Gastrocnemius medialis (tissue), 4 donors: ENCODE data around the gene EYA4. TPM values are rescaled to one million over a fixed set of nuclear protein-coding genes. Genes with fewer than 3 reads are reported as not detected.
A peak's percentile ranks its signal among the peaks of the same experiment; 100 is the strongest.

Experiments used
- ATAC-seq, 2 donors: fragments of 150-250 bp; one replicate each; pipeline ENCODE4 v1.9.1; 2016
- DNase-seq, 2 donors: peaks; one replicate each; pipeline ENCODE4 v3.0.0-alpha.2; 2019
- H3K27ac ChIP-seq, 4 donors: fragments of 200-600 bp; sonication (generic); 1 replicate in 1 of 4; 2 replicates in 3 of 4; pipeline ENCODE4 v1.5.1; 2016 to 2018; ENCODE audit warnings: mild to moderate bottlenecking in 2 of 4, moderate library complexity in 1 of 4
- H3K27me3 ChIP-seq, 3 donors: fragments of 200-600 bp; sonication (generic) in 2 of 3; 1 replicate in 1 of 3; 2 replicates in 2 of 3; pipeline versions ENCODE4 v1.5.1 to v1.6.0; 2016 to 2019; ENCODE audit warnings: mild to moderate bottlenecking in 1 of 3, moderate library complexity in 1 of 3
- H3K36me3 ChIP-seq, 2 donors: fragments of 200-600 bp; sonication (generic) in 1 of 2; one replicate each; pipeline ENCODE4 v1.5.1; 2017 to 2018
- H3K4me1 ChIP-seq, 2 donors: fragments of 200-600 bp; sonication (generic) in 1 of 2; one replicate each; pipeline ENCODE4 v1.5.1; 2016 to 2017; ENCODE audit warnings: mild to moderate bottlenecking in 2 of 2
- H3K4me3 ChIP-seq, 4 donors: fragments of 200-600 bp; sonication (generic) in 3 of 4; 1 replicate in 1 of 4; 2 replicates in 3 of 4; pipeline ENCODE4 v1.5.1; 2016 to 2019; ENCODE audit warnings: mild to moderate bottlenecking in 2 of 4
- H3K9me3 ChIP-seq, 3 donors: fragments of 200-600 bp; sonication (generic) in 2 of 3; 1 replicate in 1 of 3; 2 replicates in 2 of 3; pipeline ENCODE4 v1.5.1; 2016 to 2019
- CTCF ChIP-seq, 5 experiments: fragments of 450-650 bp in 3 of 5; fragments of 200-600 bp in 2 of 5; sonication (generic) in 2 of 5; IDR thresholded peaks in 4 of 5; conservative IDR thresholded peaks in 1 of 5; 1 replicate in 4 of 5; 2 replicates in 1 of 5; pipeline ENCODE4 v1.5.1; 2016 to 2019; ENCODE audit warnings: antibody characterized with exemption in 5 of 5, mild to moderate bottlenecking in 3 of 5, moderate library complexity in 3 of 5
- POLR2A ChIP-seq, 2 donors: fragments of 450-650 bp; IDR thresholded peaks; one replicate each; pipeline ENCODE4 v1.6.1; 2017; ENCODE audit warnings: antibody characterized with exemption in 2 of 2, mild to moderate bottlenecking in 2 of 2, moderate library complexity in 2 of 2
- in situ Hi-C, 4 donors: fragments of 200-750 bp; cut with MboI; loops; one replicate each; pipeline versions ENCODE4 v1.15.0 to v1.8.0; 2017; ENCODE audit warnings: low sequenced_read_pairs in 4 of 4
- intact Hi-C: fragments of 100-400 bp; cut with DNase I; formaldehyde crosslinking; loops from one replicate; pipeline ENCODE4 v1.15.1; 2023; ENCODE audit warnings: low total_unique reads
- total RNA-seq, 4 donors: library from RNA; depleted of rRNA; stranded (reverse); fragments of >200 nt; gene quantifications; one replicate each; pipeline versions ENCODE4 v1.1.0 to v1.2.3, GENCODE V29; 2016

Gene EYA4
- total RNA-seq, 4 donors from 2014 or later, result 33.7 to 110 (median 62.1) TPM

- DNase-seq (no peak), ATAC-seq (no peak)
- Histone ChIP-seq H3K4me1 (peaks cover 7 to 15% of the 10 kb centered on the region in 2 donors), H3K4me3 (no peak overlapping the region), H3K36me3 (no peaks in the 10 kb centered on the region), H3K27ac (no peak overlapping the region), H3K9me3 (no peaks in the 10 kb centered on the region), H3K27me3 (no peaks in the 10 kb centered on the region)
- TF ChIP-seq CTCF (IDR thresholded peaks at IDR 0.05 in 4 of 5, conservative IDR thresholded peaks at IDR 0.05 in 1 of 5), result no peak
- no peak for TF ChIP-seq POLR2A (IDR thresholded peaks at IDR 0.05)
- in situ Hi-C loops (no loop called here), intact Hi-C loops (no loop called here)
Measured at GRCh38 chr6:133202610-133203343, 38.4 kb upstream of the EYA4 start.

GRCh38 chr6:133203344-133203697, 37.8 kb upstream of the EYA4 start:
- DNase-seq (no peak), ATAC-seq (no peak)
- H3K27me3 ChIP-seq, result no peaks in the 10 kb centered on the region
- H3K9me3 ChIP-seq, result no peaks in the 10 kb centered on the region
- TF ChIP-seq CTCF (IDR thresholded peaks at IDR 0.05 in 4 of 5, conservative IDR thresholded peaks at IDR 0.05 in 1 of 5) (no peak), POLR2A (IDR thresholded peaks at IDR 0.05) (no peak)
- H3K4me1 ChIP-seq, result peaks cover 7 to 15% of the 10 kb centered on the region in 2 donors
- H3K4me3 ChIP-seq, result no peak overlapping the region
- intact Hi-C loops, result no loop called here
- H3K36me3 ChIP-seq, result no peaks in the 10 kb centered on the region
- in situ Hi-C loops, result no loop called here
- H3K27ac ChIP-seq, result no peak overlapping the region

GRCh38 chr6:133205304-133205703, 35.9 kb upstream of the EYA4 start:
- H3K9me3 ChIP-seq, result no peaks in the 10 kb centered on the region
- DNase-seq (no peak), ATAC-seq (peak in 1 of 2 donors; percentile 74)
- in situ Hi-C loops (no loop called here), intact Hi-C loops (no loop called here)
- H3K4me3 ChIP-seq, result no peak overlapping the region
- no peaks in the 10 kb centered on the region for H3K27me3 ChIP-seq
- H3K36me3 ChIP-seq, result no peaks in the 10 kb centered on the region
- TF ChIP-seq CTCF (IDR thresholded peaks at IDR 0.05 in 4 of 5, conservative IDR thresholded peaks at IDR 0.05 in 1 of 5) (no peak), POLR2A (IDR thresholded peaks at IDR 0.05) (no peak)
- peaks cover 7 to 15% of the 10 kb centered on the region in 2 donors for H3K4me1 ChIP-seq
- H3K27ac ChIP-seq, result peak overlapping the region in 2 of 4 donors; percentile 21 to 46

- in situ Hi-C loops, result no loop called here
- TF ChIP-seq CTCF (IDR thresholded peaks at IDR 0.05 in 4 of 5, conservative IDR thresholded peaks at IDR 0.05 in 1 of 5) (no peak), POLR2A (IDR thresholded peaks at IDR 0.05) (no peak)
- ATAC-seq (peak in 1 of 2 donors; percentile 51), DNase-seq (peak in 1 of 2 donors; percentile 20)
- Histone ChIP-seq H3K4me3 (no peak overlapping the region), H3K4me1 (peaks cover 7 to 15% of the 10 kb centered on the region in 2 donors), H3K27me3 (no peaks in the 10 kb centered on the region), H3K9me3 (no peaks in the 10 kb centered on the region), H3K27ac (no peak overlapping the region), H3K36me3 (no peaks in the 10 kb centered on the region)
- intact Hi-C loops, result no loop called here
Measured at GRCh38 chr6:133206942-133207341, 34.2 kb upstream of the EYA4 start.
